Mesenchymal stem cell (in vitro differentiated cells and primary cell): ENCODE data around the gene SYMPK.

Experiments used
- DNase-seq: peaks from one replicate; pipeline ENCODE4 v3.0.0-alpha.2; 2013
- H2AFZ ChIP-seq: one replicate; pipeline ENCODE4 v1.6.1; 2013; ENCODE audit warnings: low read depth, mild to moderate bottlenecking, control low read depth, inconsistent platforms, low read length, moderate library complexity
- H2AK5ac ChIP-seq: 2 replicates; pipeline ENCODE4 v1.6.1; 2013; ENCODE audit warnings: low read length, moderate library complexity, mild to moderate bottlenecking, inconsistent platforms; ENCODE audit not compliant: severe bottlenecking
- H2BK120ac ChIP-seq: one replicate; pipeline ENCODE4 v1.6.1; 2013; ENCODE audit warnings: low read depth, mild to moderate bottlenecking, inconsistent platforms, low read length, moderate library complexity
- H2BK12ac ChIP-seq, 2 experiments: one replicate each; pipeline ENCODE4 v1.6.1; 2013; ENCODE audit warnings: inconsistent platforms in 2 of 2, low read length in 2 of 2, mild to moderate bottlenecking in 2 of 2, moderate library complexity in 2 of 2, control low read depth in 1 of 2
- H2BK15ac ChIP-seq: one replicate; pipeline ENCODE4 v1.6.1; 2013; ENCODE audit warnings: mild to moderate bottlenecking, low read depth, inconsistent platforms; ENCODE audit not compliant: poor library complexity, severe bottlenecking
- H2BK5ac ChIP-seq: 2 replicates; pipeline ENCODE4 v1.6.1; 2013; ENCODE audit warnings: low read depth, mild to moderate bottlenecking, low read length, control low read depth, inconsistent platforms; ENCODE audit not compliant: poor library complexity, severe bottlenecking
- H3K14ac ChIP-seq, 2 experiments: one replicate each; pipeline ENCODE4 v1.6.1; 2013; ENCODE audit warnings: inconsistent platforms in 2 of 2, low read length in 2 of 2, control low read depth in 1 of 2, mild to moderate bottlenecking in 1 of 2, moderate library complexity in 1 of 2
- H3K18ac ChIP-seq, 2 experiments: one replicate each; pipeline ENCODE4 v1.6.1; 2013; ENCODE audit warnings: inconsistent platforms in 2 of 2, low read length in 2 of 2, control low read depth in 1 of 2, low read depth in 1 of 2, mild to moderate bottlenecking in 1 of 2
- H3K23ac ChIP-seq, 2 experiments: one replicate each; pipeline ENCODE4 v1.6.1; 2013; ENCODE audit warnings: inconsistent platforms in 2 of 2, low read length in 2 of 2, mild to moderate bottlenecking in 2 of 2, moderate library complexity in 2 of 2, control low read depth in 1 of 2
- H3K27ac ChIP-seq: 2 replicates; pipeline ENCODE4 v1.5.1; 2013; ENCODE audit warnings: mild to moderate bottlenecking, moderate library complexity, low read length, control low read depth, inconsistent platforms; ENCODE audit not compliant: poor library complexity, severe bottlenecking
- H3K27me3 ChIP-seq, 2 experiments: 2 replicates each; pipeline versions ENCODE4 v1.6.1 to v1.7.0; 2013; ENCODE audit warnings: low read length in 2 of 2, mild to moderate bottlenecking in 2 of 2, moderate library complexity in 2 of 2, control low read depth in 1 of 2, inconsistent platforms in 1 of 2; ENCODE audit not compliant: control insufficient read depth in 1 of 2, insufficient read depth in 1 of 2
- H3K36me3 ChIP-seq, 2 experiments: 2 replicates each; pipeline versions ENCODE4 v1.6.1 to v1.7.0; 2013; ENCODE audit warnings: low read length in 2 of 2, control low read depth in 1 of 2, inconsistent platforms in 1 of 2, low read depth in 1 of 2, mild to moderate bottlenecking in 1 of 2; ENCODE audit not compliant: insufficient read depth in 2 of 2, control insufficient read depth in 1 of 2
- H3K4ac ChIP-seq, 2 experiments: one replicate each; pipeline ENCODE4 v1.6.1; 2013; ENCODE audit warnings: inconsistent platforms in 2 of 2, low read length in 2 of 2, mild to moderate bottlenecking in 2 of 2, moderate library complexity in 2 of 2, control low read depth in 1 of 2, low read depth in 1 of 2
- H3K4me1 ChIP-seq: 2 replicates; pipeline ENCODE4 v1.6.1; 2013; ENCODE audit warnings: low read depth, low read length, control low read depth; ENCODE audit not compliant: control insufficient read depth, insufficient read depth
- H3K4me2 ChIP-seq: 2 replicates; pipeline ENCODE4 v1.6.1; 2013; ENCODE audit warnings: low read length, mild to moderate bottlenecking, inconsistent platforms; ENCODE audit not compliant: poor library complexity, severe bottlenecking
- H3K4me3 ChIP-seq, 2 experiments: 2 replicates each; pipeline versions ENCODE4 v1.5.1 to v1.7.0; 2013; ENCODE audit warnings: low read length in 2 of 2, mild to moderate bottlenecking in 2 of 2, control low read depth in 1 of 2, low read depth in 1 of 2; ENCODE audit not compliant: insufficient read depth in 1 of 2
- H3K79me1 ChIP-seq: replicated peaks from 2 replicates; pipeline ENCODE4 v1.6.1; 2013; ENCODE audit warnings: mild to moderate bottlenecking, control low read depth, low read length, inconsistent platforms; ENCODE audit not compliant: poor library complexity, severe bottlenecking
- H3K9ac ChIP-seq: 2 replicates; pipeline ENCODE4 v1.7.0; 2013; ENCODE audit warnings: mild to moderate bottlenecking, low read length, moderate library complexity
- H3K9me3 ChIP-seq: 2 replicates; pipeline ENCODE4 v1.7.0; 2013; ENCODE audit warnings: mild to moderate bottlenecking, low read length; ENCODE audit not compliant: control insufficient read depth
- H4K8ac ChIP-seq: one replicate; pipeline ENCODE4 v1.6.1; 2013; ENCODE audit warnings: inconsistent platforms, mild to moderate bottlenecking, low read length, moderate library complexity
- H4K91ac ChIP-seq: one replicate; pipeline ENCODE4 v1.6.1; 2013; ENCODE audit warnings: mild to moderate bottlenecking, low read length, inconsistent platforms
- WGBS: methylation state at CpG from one replicate; pipeline ENCODE4 v1.1.7; 2013; ENCODE audit warnings: mixed read lengths; 5-methylcytosine and 5-hydroxymethylcytosine counted together

SYMPK gene

DNA sequence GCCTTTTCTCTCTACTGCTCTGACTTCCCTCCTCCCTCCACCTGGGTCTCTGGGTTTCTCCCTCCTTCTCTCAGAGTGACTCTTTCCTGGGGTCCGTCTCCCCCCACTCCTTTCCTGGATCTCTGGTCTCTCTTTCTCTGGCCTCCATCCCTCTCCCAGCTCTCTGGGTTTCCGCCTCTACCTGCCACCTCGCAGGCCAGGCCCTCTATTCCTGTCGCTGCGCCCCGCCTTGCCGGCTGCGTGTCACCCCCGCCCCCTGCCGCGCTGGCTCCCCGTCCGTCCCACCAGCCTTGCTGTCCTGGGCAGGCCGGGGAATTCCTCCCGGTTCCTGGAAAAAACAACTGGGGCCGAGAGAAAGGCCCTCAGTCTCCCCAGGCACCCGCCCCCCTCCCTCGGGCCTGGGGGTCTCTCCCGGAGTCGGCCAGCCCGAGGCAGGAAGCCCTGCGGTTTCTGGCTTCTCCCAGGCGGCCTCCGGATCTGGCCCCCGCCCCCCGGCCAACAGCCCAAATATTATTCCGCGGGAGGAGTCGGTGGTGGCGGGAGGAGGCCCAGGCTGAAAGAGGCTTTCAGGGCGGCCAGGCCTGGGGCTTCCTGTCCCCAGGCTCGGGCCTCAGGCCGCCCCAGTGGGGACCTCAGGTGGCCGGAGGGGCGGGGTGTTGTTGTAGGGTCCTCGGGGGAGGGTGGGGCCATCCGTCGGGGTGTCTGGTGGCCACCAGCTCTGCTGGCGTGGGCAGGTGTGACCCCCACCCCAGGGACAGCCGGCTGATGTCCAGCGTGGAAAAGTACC, 13.7 kb upstream of the SYMPK start:
- Histone ChIP-seq H2BK15ac (peak overlapping the region; percentile 78), H3K36me3 (no peaks in the 10 kb centered on the region), H3K4me2 (peak overlapping the region; percentile 58), H3K23ac (no peak overlapping the region), H3K79me1 (no peaks in the 10 kb centered on the region), H3K4me3 (no peak overlapping the region), H2AK5ac (peak overlapping the region; percentile 62), H3K27ac (peak overlapping the region; percentile 69), H4K8ac (peak overlapping the region; percentile 83), H2BK120ac (peak overlapping the region; percentile 89), H3K14ac (peak overlapping the region in 1 of 2 experiments; percentile 73), H4K91ac (peak overlapping the region; percentile 79), H3K4me1 (peaks cover 22% of the 10 kb centered on the region), H3K27me3 (peaks cover 0 to 48% of the 10 kb centered on the region in 2 experiments), H2BK12ac (peak overlapping the region; percentile 15 to 88), H2AFZ (peak overlapping the region; percentile 69), H3K4ac (peak overlapping the region; percentile 73 to 93), H3K18ac (peak overlapping the region; percentile 25 to 94), H2BK5ac (peak overlapping the region; percentile 67), H3K9me3 (no peaks in the 10 kb centered on the region), H3K9ac (peak overlapping the region; percentile 62)
- 19% methylated on average over 31 of the region's 41 CpGs for WGBS
- DNase-seq, result peak; percentile 70

DNA sequence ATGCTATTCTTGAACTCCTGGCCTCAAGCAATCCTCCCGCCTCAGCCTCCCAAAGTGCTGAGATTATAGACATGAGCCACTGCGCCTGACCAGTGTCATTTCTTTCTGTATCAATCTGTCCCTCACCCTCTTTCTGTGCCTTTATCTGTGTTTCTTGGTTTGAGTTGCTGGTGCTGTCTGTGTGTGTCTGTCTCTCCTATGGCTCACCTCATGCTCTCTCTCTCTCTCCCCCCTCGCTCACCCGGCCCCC, 13.1 kb upstream of the SYMPK start:
- no peak overlapping the region for H2AK5ac ChIP-seq

DNA sequence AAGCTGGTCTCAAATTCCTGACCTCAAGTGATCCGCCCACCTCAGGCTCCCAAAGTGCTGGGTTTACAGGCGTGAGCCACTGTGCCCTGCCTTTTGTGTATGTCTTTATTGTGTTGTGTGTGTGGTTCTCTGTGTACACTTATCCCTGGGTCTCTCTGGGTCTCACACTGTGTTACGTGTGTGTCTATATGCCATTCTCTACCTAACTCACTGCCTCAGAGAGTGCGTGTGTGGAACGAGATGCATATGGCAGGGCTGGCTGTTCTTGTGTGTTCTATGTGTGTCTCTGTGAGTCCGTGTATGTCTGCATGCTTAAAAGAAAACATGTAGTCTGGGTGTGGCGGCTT, 11.6 kb upstream of the SYMPK start:
- DNase-seq, result no peak
- Histone ChIP-seq H3K4me3 (no peak overlapping the region), H2BK15ac (no peak overlapping the region), H3K9me3 (no peaks in the 10 kb centered on the region), H3K27ac (no peak overlapping the region), H3K18ac (no peak overlapping the region), H3K14ac (no peak overlapping the region), H3K36me3 (no peaks in the 10 kb centered on the region), H3K4me2 (no peak overlapping the region), H3K27me3 (peaks cover 0 to 46% of the 10 kb centered on the region in 2 experiments), H3K4me1 (peaks cover 19% of the 10 kb centered on the region), H4K8ac (no peak overlapping the region), H3K9ac (no peak overlapping the region), H2AK5ac (no peak overlapping the region), H2BK5ac (no peak overlapping the region), H2AFZ (no peak overlapping the region), H4K91ac (no peak overlapping the region), H3K23ac (no peak overlapping the region), H2BK120ac (no peak overlapping the region), H3K4ac (no peak overlapping the region), H2BK12ac (no peak overlapping the region), H3K79me1 (no peaks in the 10 kb centered on the region)
- 96% methylated on average over 7 of the region's 7 CpGs for WGBS

More for the DNA sequence above, 13.1 kb upstream of the SYMPK start:
- Histone ChIP-seq H3K9ac (peak overlapping the region; percentile 62), H2BK15ac (peak overlapping the region; percentile 78), H3K18ac (peak overlapping the region; percentile 25 to 37), H3K14ac (peak overlapping the region in 1 of 2 experiments; percentile 35), H3K23ac (no peak overlapping the region), H2AFZ (peak overlapping the region; percentile 69), H3K79me1 (no peaks in the 10 kb centered on the region), H3K4me3 (no peak overlapping the region), H2BK5ac (peak overlapping the region; percentile 67), H2BK12ac (peak overlapping the region in 1 of 2 experiments; percentile 9), H3K4me1 (peaks cover 19% of the 10 kb centered on the region), H4K91ac (peak overlapping the region; percentile 79), H3K9me3 (no peaks in the 10 kb centered on the region), H3K4ac (peak overlapping the region in 1 of 2 experiments; percentile 53), H3K4me2 (peak overlapping the region; percentile 58), H2BK120ac (peak overlapping the region; percentile 89), H3K27me3 (peaks cover 0 to 48% of the 10 kb centered on the region in 2 experiments), H3K27ac (peak overlapping the region; percentile 69), H3K36me3 (no peaks in the 10 kb centered on the region), H4K8ac (peak overlapping the region; percentile 83)
- DNase-seq, result no peak
- 48% methylated on average over 4 of the region's 4 CpGs for WGBS

DNA sequence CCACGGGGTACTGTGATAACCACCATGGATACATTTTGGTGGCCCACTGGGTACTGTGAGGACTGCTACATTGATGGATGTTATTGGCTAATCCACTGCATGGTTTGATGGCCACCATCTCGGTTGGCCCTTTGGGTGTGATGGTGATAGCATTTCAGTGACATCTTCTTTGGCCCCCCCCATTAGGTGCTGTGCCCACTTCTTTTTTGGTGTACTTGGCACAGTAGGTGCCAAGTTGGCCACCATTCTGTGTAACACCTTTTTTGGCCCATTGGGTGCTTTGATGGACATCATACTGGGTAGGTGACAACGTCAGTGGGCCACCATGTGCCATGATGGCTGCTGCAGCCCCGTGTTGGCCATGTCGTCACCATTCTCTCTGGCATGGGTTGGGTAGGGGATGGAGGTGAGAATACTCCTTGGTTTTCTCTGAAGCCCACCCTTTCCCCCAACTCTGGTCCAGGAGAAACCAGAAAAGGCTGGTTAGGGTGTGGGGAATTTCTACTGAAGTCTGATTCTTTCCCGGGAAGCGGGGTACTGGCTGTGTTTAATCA, 10.3 kb upstream of the SYMPK start:
- Histone ChIP-seq H3K79me1 (no peaks in the 10 kb centered on the region), H3K4me3 (no peak overlapping the region), H2AK5ac (no peak overlapping the region), H3K9ac (no peak overlapping the region), H4K8ac (no peak overlapping the region), H3K36me3 (no peaks in the 10 kb centered on the region), H3K27ac (no peak overlapping the region), H3K4ac (no peak overlapping the region), H3K9me3 (no peaks in the 10 kb centered on the region), H3K4me2 (no peak overlapping the region), H3K18ac (no peak overlapping the region), H2BK12ac (no peak overlapping the region), H2BK15ac (no peak overlapping the region), H3K27me3 (peaks cover 0 to 41% of the 10 kb centered on the region in 2 experiments), H4K91ac (no peak overlapping the region), H2BK5ac (no peak overlapping the region), H3K4me1 (peaks cover 16% of the 10 kb centered on the region), H3K23ac (no peak overlapping the region), H3K14ac (no peak overlapping the region), H2BK120ac (no peak overlapping the region), H2AFZ (no peak overlapping the region)
- WGBS, result 96% methylated on average over 6 of the region's 7 CpGs
- no peak for DNase-seq
